Thyroid gland (tissue), 4 donors: Measurements from ENCODE around the gene HEATR5A. TPM values are rescaled to one million over a fixed set of nuclear protein-coding genes. Genes with fewer than 3 reads are reported as not detected.

Source experiments
- DNase-seq, 2 donors: peaks; one replicate each; pipeline ENCODE4 v3.0.0-alpha.2; 2019
- H3K27ac ChIP-seq, 3 donors: fragments of 200-600 bp; sonication (generic); 1 replicate in 2 of 3; 2 replicates in 1 of 3; pipeline ENCODE4 v1.5.1; 2016 to 2019; ENCODE audit warnings: mild to moderate bottlenecking in 1 of 3, moderate library complexity in 1 of 3
- H3K27me3 ChIP-seq: fragments of 200-600 bp; sonication (generic); one replicate; pipeline ENCODE4 v1.5.1; 2019
- H3K36me3 ChIP-seq, 2 donors: fragments of 200-600 bp; sonication (generic); one replicate each; pipeline ENCODE4 v1.5.1; 2016 to 2019
- H3K4me1 ChIP-seq, 2 donors: fragments of 200-600 bp; sonication (generic); one replicate each; pipeline ENCODE4 v1.5.1; 2017 to 2019
- H3K4me3 ChIP-seq, 3 donors: fragments of 200-600 bp; sonication (generic); replicated peaks in 1 of 3; 1 replicate in 2 of 3; 2 replicates in 1 of 3; pipeline ENCODE4 v1.5.1; 2016; ENCODE audit warnings: mild to moderate bottlenecking in 1 of 3
- H3K9me3 ChIP-seq: fragments of 200-600 bp; sonication (generic); one replicate; pipeline ENCODE4 v1.5.1; 2017
- CTCF ChIP-seq, 6 experiments: fragments of 200-600 bp in 3 of 6; fragments of 450-650 bp in 3 of 6; sonication (generic) in 3 of 6; IDR thresholded peaks; one replicate each; pipeline ENCODE4 v1.5.1; 2016 to 2019; ENCODE audit warnings: antibody characterized with exemption in 6 of 6, mild to moderate bottlenecking in 2 of 6, inconsistent platforms in 1 of 6, moderate library complexity in 1 of 6
- POLR2A ChIP-seq, 2 donors: fragments of 450-650 bp; IDR thresholded peaks; one replicate each; pipeline ENCODE4 v1.6.1; 2017; ENCODE audit warnings: antibody characterized with exemption in 2 of 2, mild to moderate bottlenecking in 2 of 2, moderate library complexity in 1 of 2
- WGBS, 2 donors: methylation state at CpG; one replicate each; pipeline ENCODE4 v1.1.5; 2017; 5-methylcytosine and 5-hydroxymethylcytosine counted together
- intact Hi-C: fragments of 100-400 bp; cut with DNase I; formaldehyde crosslinking; loops from one replicate; pipeline ENCODE4 v1.15.1; 2023
- total RNA-seq, 4 donors: library from RNA; depleted of rRNA; stranded (reverse); fragments of >200 nt; gene quantifications; one replicate each; pipeline ENCODE4 v1.2.3, GENCODE V29; 2016

The HEATR5A gene
- total RNA-seq, 4 donors from 2014 or later = 31.0 to 46.3 (median 40.5) TPM

GRCh38 chr14:31400031-31400638, 20.2 kb downstream of the HEATR5A start:
- intact Hi-C loops = no loop called here
- no peaks in the 10 kb centered on the region for H3K9me3 ChIP-seq
- no peak for DNase-seq
- H3K36me3 ChIP-seq = peaks cover 13 to 18% of the 10 kb centered on the region in 2 donors
- no peaks in the 10 kb centered on the region for H3K27me3 ChIP-seq
- no peak overlapping the region for H3K4me3 ChIP-seq
- no peak overlapping the region for H3K27ac ChIP-seq
- no peak for TF ChIP-seq CTCF (IDR thresholded peaks at IDR 0.05)
- no peak for TF ChIP-seq POLR2A (IDR thresholded peaks at IDR 0.05)
- H3K4me1 ChIP-seq = no peaks in the 10 kb centered on the region
- WGBS, 2 donors = 91 to 96% methylated on average over 5 of the region's 5 CpGs

GRCh38 chr14:31395572-31396205, 24.7 kb downstream of the HEATR5A start:
- Histone ChIP-seq H3K36me3 (peaks cover 22 to 28% of the 10 kb centered on the region in 2 donors), H3K9me3 (no peaks in the 10 kb centered on the region), H3K4me1 (no peaks in the 10 kb centered on the region), H3K27ac (no peak overlapping the region), H3K27me3 (no peaks in the 10 kb centered on the region), H3K4me3 (no peak overlapping the region)
- TF ChIP-seq CTCF (IDR thresholded peaks at IDR 0.05) (no peak), POLR2A (IDR thresholded peaks at IDR 0.05) (no peak)
- DNase-seq = no peak
- intact Hi-C loops = no loop called here
- WGBS, 2 donors = 96 to 97% methylated on average over 4 of the region's 4 CpGs

GRCh38 chr14:31395119-31395518, 25.2 kb downstream of the HEATR5A start:
- H3K4me1 ChIP-seq = no peaks in the 10 kb centered on the region
- intact Hi-C loops = no loop called here
- no peak for DNase-seq
- 92 to 93% methylated on average over 3 of the region's 3 CpGs for WGBS, 2 donors
- H3K36me3 ChIP-seq = peaks cover 22 to 28% of the 10 kb centered on the region in 2 donors
- no peak overlapping the region for H3K4me3 ChIP-seq
- TF ChIP-seq POLR2A (IDR thresholded peaks at IDR 0.05) (no peak), CTCF (IDR thresholded peaks at IDR 0.05) (no peak)
- no peak overlapping the region for H3K27ac ChIP-seq
- no peaks in the 10 kb centered on the region for H3K27me3 ChIP-seq
- H3K9me3 ChIP-seq = no peaks in the 10 kb centered on the region

DNA sequence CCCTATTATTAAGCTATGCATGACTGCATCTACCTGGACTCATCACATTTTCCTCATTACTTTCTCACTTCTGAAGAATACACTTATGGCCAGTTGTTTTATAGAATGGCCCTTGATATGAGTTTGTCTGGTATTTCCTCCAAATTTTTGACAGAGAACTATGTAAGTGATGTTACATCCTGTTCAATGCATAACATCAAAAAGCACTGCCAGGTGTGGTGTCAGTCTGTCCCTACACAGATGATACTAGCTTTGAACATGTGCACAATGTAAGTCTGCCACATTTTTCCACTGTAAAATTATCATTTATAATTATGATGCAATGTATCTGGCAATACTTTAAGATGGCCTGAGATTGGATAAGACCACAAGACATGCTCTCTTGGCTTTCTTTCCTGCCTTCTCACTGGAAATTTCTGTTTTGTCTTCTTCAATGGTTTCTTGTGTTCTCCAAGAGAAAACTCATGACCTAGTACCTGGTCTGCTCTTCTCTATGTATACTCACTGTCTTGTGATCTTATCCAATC, 28.3 kb downstream of the HEATR5A start:
- H3K27ac ChIP-seq = no peak overlapping the region
- no peaks in the 10 kb centered on the region for H3K9me3 ChIP-seq
- no peak overlapping the region for H3K4me3 ChIP-seq
- H3K4me1 ChIP-seq = no peaks in the 10 kb centered on the region
- peaks cover 9 to 16% of the 10 kb centered on the region in 2 donors for H3K36me3 ChIP-seq
- TF ChIP-seq CTCF (IDR thresholded peaks at IDR 0.05) = no peak
- no peak for TF ChIP-seq POLR2A (IDR thresholded peaks at IDR 0.05)
- H3K27me3 ChIP-seq = no peaks in the 10 kb centered on the region
- intact Hi-C loops = no loop called here
- no peak for DNase-seq

DNA sequence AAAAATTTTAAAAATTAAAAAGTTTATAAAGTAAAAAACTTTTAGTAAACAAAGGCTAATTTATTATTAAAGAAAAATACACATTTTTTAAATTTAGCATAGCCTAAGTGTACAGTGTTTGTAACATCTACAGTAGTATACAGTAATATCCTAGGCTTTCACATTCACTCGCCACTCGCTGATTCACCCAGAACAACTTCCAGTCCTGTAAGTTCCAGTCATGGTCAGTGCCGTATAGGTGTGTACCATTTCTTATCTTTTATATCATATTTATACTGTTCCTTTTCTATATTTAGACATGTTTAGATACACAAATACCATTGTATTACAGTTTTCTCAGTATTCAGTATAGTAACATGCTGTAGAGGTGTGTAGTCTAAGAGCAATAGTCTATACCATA, 28.9 kb downstream of the HEATR5A start:
- WGBS, 2 donors = 96 to 99% methylated on average over 3 of the region's 3 CpGs
- TF ChIP-seq CTCF (IDR thresholded peaks at IDR 0.05) (no peak), POLR2A (IDR thresholded peaks at IDR 0.05) (no peak)
- H3K27ac ChIP-seq = no peak overlapping the region
- H3K36me3 ChIP-seq = peaks cover 9 to 16% of the 10 kb centered on the region in 2 donors
- no peak overlapping the region for H3K4me3 ChIP-seq
- H3K27me3 ChIP-seq = no peaks in the 10 kb centered on the region
- intact Hi-C loops = no loop called here
- H3K9me3 ChIP-seq = no peaks in the 10 kb centered on the region
- no peak for DNase-seq
- no peaks in the 10 kb centered on the region for H3K4me1 ChIP-seq
